ENCODE measurements around the gene ROBO1. TPM values are rescaled to one million over a fixed set of nuclear protein-coding genes. Genes with fewer than 3 reads are reported as not detected.
"Not testable (repeated sequence)": the region's sequence is repeated elsewhere in the genome, so short reads cannot be mapped to it uniquely, and the experiment has no call there.

Gene ROBO1
- total RNA-seq, 1 donor from 2014 or later, result 169 TPM

GRCh38 chr3:79175870-79176269 is 591.9 kb downstream of the ROBO1 start:
- no peak overlapping the region for H3K27ac ChIP-seq
- no peak overlapping the region for H3K9ac ChIP-seq
- H3K4me1 ChIP-seq, result peaks cover 31% of the 10 kb centered on the region
- H3K4me3 Mint-ChIP-seq, result no peak overlapping the region
- H3K4me1 Mint-ChIP-seq, result peaks cover 21% of the 10 kb centered on the region
- H3K27me3 ChIP-seq, result no peaks in the 10 kb centered on the region
- no peak overlapping the region for H3K4me2 ChIP-seq
- no peaks in the 10 kb centered on the region for H3K36me3 ChIP-seq
- H3K4me3 ChIP-seq, result no peak overlapping the region
- no peaks in the 10 kb centered on the region for H3K27me3 Mint-ChIP-seq (ENCODE audit: insufficient read depth, low read depth)
- H3K9me3 Mint-ChIP-seq, result no peaks in the 10 kb centered on the region
- no peak overlapping the region for H3K27ac Mint-ChIP-seq
- peak overlapping the region; percentile 30 for H2AFZ ChIP-seq (replicated peaks)
- no peak for DNase-seq (ENCODE audit: low spot score)
- no peaks in the 10 kb centered on the region for H4K20me1 ChIP-seq (ENCODE audit: low read depth)
- H3K79me2 ChIP-seq (ENCODE audit: low read depth), result no peaks in the 10 kb centered on the region
- no peaks in the 10 kb centered on the region for H3K36me3 Mint-ChIP-seq
- H3K9me3 ChIP-seq (ENCODE audit: low read depth), result no peaks in the 10 kb centered on the region
- peaks cover 7% of the 10 kb centered on the region for H3F3A ChIP-seq (ENCODE audit: low read depth)
- TF ChIP-seq EZH2 (IDR thresholded peaks at IDR 0.05) (no peak), EZH2phosphoT487 (IDR thresholded peaks at IDR 0.05) (no peak)

- not testable (repeated sequence) for H3K27me3 ChIP-seq; H3K9me3 Mint-ChIP-seq; H3K36me3 ChIP-seq; H3K9me3 ChIP-seq (ENCODE audit: low read depth); H3K9ac ChIP-seq; H3K4me3 Mint-ChIP-seq; H2AFZ ChIP-seq (replicated peaks); H3K36me3 Mint-ChIP-seq; H3K4me2 ChIP-seq; H3K27ac ChIP-seq; H3K79me2 ChIP-seq (ENCODE audit: low read depth); H3K4me3 ChIP-seq; H3K27ac Mint-ChIP-seq; DNase-seq (ENCODE audit: low spot score); H3K27me3 Mint-ChIP-seq (ENCODE audit: insufficient read depth, low read depth); H4K20me1 ChIP-seq (ENCODE audit: low read depth); H3F3A ChIP-seq (ENCODE audit: low read depth)
- peaks cover 18% of the 10 kb centered on the region for H3K4me1 Mint-ChIP-seq
- H3K4me1 ChIP-seq, result peaks cover 21% of the 10 kb centered on the region
Observed at GRCh38 chr3:79173259-79173658, 594.5 kb downstream of the ROBO1 start.

- H3K36me3 ChIP-seq, result no peaks in the 10 kb centered on the region
- no peaks in the 10 kb centered on the region for H3F3A ChIP-seq (ENCODE audit: low read depth)
- no peak overlapping the region for H3K9ac ChIP-seq
- Mint-ChIP-seq H3K9me3 (no peaks in the 10 kb centered on the region), H3K36me3 (no peaks in the 10 kb centered on the region), H3K4me3 (no peak overlapping the region), H3K4me1 (peaks cover 13% of the 10 kb centered on the region), H3K27ac (no peak overlapping the region), H3K27me3 (ENCODE audit: insufficient read depth, low read depth) (no peaks in the 10 kb centered on the region)
- no peaks in the 10 kb centered on the region for H3K27me3 ChIP-seq
- no peak overlapping the region for H2AFZ ChIP-seq (replicated peaks)
- H3K4me2 ChIP-seq, result no peak overlapping the region
- peaks cover 11% of the 10 kb centered on the region for H3K4me1 ChIP-seq
- no peak for TF ChIP-seq CTCF (IDR thresholded peaks at IDR 0.05)
- no peak for TF ChIP-seq EZH2 (IDR thresholded peaks at IDR 0.05)
- no peak for TF ChIP-seq EZH2phosphoT487 (IDR thresholded peaks at IDR 0.05)
- no peaks in the 10 kb centered on the region for H4K20me1 ChIP-seq (ENCODE audit: low read depth)
- no peak for DNase-seq (ENCODE audit: low spot score)
- H3K79me2 ChIP-seq (ENCODE audit: low read depth), result no peaks in the 10 kb centered on the region
- no peaks in the 10 kb centered on the region for H3K9me3 ChIP-seq (ENCODE audit: low read depth)
- no peak overlapping the region for H3K4me3 ChIP-seq
- H3K27ac ChIP-seq, result no peak overlapping the region
Observed at GRCh38 chr3:79172241-79172640, 595.6 kb downstream of the ROBO1 start.

GRCh38 chr3:79170021-79170420 is 597.8 kb downstream of the ROBO1 start:
- peak; percentile 13 for DNase-seq (ENCODE audit: low spot score)
- no peaks in the 10 kb centered on the region for H3K36me3 Mint-ChIP-seq

More at GRCh38 chr3:79170021-79170420, 597.8 kb downstream of the ROBO1 start:
- no peak overlapping the region for H3K27ac ChIP-seq
- H3K4me3 ChIP-seq, result no peak overlapping the region
- no peak overlapping the region for H3K4me3 Mint-ChIP-seq
- no peak overlapping the region for H3K4me2 ChIP-seq
- no peaks in the 10 kb centered on the region for H3K36me3 ChIP-seq
- no peaks in the 10 kb centered on the region for H4K20me1 ChIP-seq (ENCODE audit: low read depth)
- H3K9me3 ChIP-seq (ENCODE audit: low read depth), result no peaks in the 10 kb centered on the region
- H3K27me3 ChIP-seq, result no peaks in the 10 kb centered on the region
- H2AFZ ChIP-seq (replicated peaks), result peak overlapping the region; percentile 88
- H3K4me1 ChIP-seq, result peaks cover 11% of the 10 kb centered on the region
- no peaks in the 10 kb centered on the region for H3K27me3 Mint-ChIP-seq (ENCODE audit: insufficient read depth, low read depth)
- no peak for TF ChIP-seq EZH2 (IDR thresholded peaks at IDR 0.05)
- TF ChIP-seq CTCF (IDR thresholded peaks at IDR 0.05), result no peak
- no peak for TF ChIP-seq EZH2phosphoT487 (IDR thresholded peaks at IDR 0.05)
- H3K4me1 Mint-ChIP-seq, result peaks cover 11% of the 10 kb centered on the region
- H3K9me3 Mint-ChIP-seq, result no peaks in the 10 kb centered on the region
- no peaks in the 10 kb centered on the region for H3F3A ChIP-seq (ENCODE audit: low read depth)
- no peaks in the 10 kb centered on the region for H3K79me2 ChIP-seq (ENCODE audit: low read depth)
- H3K27ac Mint-ChIP-seq, result no peak overlapping the region
- H3K9ac ChIP-seq, result no peak overlapping the region
